GM18508 (cell line): ENCODE measurements around the gene IFNB1.

Source experiments
- ATAC-seq: cut with Tn5 transposase; IDR thresholded peaks from one replicate; pipeline ENCODE4 v1.9.1; 2021; ENCODE audit warnings: moderate number of reproducible peaks; ENCODE audit not compliant: insufficient read depth, unreplicated experiment

Gene IFNB1

GRCh38 chr9:21077781-21078180 lies at the start of gene IFNB1:
Gene IFNB1 (minus strand): TSS chr9:21077942. CDS start chr9:21077869, 73 bp downstream.
- no peak for ATAC-seq

GRCh38 chr9:21121595-21122251 lies 44.0 kb upstream of the IFNB1 start:
- ATAC-seq = peak; percentile 79

- ATAC-seq = no peak
Measured at GRCh38 chr9:21121079-21121478, 43.3 kb upstream of the IFNB1 start.

- no peak for ATAC-seq
Measured at GRCh38 chr9:21119093-21119770, 41.5 kb upstream of the IFNB1 start.

- ATAC-seq = no peak
Measured at GRCh38 chr9:21114311-21114710, 36.6 kb upstream of the IFNB1 start.

GRCh38 chr9:21110708-21111576 lies 33.2 kb upstream of the IFNB1 start:
- ATAC-seq = peak; percentile 86

GRCh38 chr9:21104787-21105186 lies 27.0 kb upstream of the IFNB1 start:
- ATAC-seq = no peak

GRCh38 chr9:21102305-21102704 lies 24.6 kb upstream of the IFNB1 start:
- ATAC-seq = no peak

- no peak for ATAC-seq
Measured at GRCh38 chr9:21097817-21098216, 20.1 kb upstream of the IFNB1 start.

- no peak for ATAC-seq
Measured at GRCh38 chr9:21096901-21097255, 19.1 kb upstream of the IFNB1 start.

- ATAC-seq = peak; percentile 61
Measured at GRCh38 chr9:21096172-21096900, 18.6 kb upstream of the IFNB1 start.

- no peak for ATAC-seq
Measured at GRCh38 chr9:21095561-21095960, 17.8 kb upstream of the IFNB1 start.

GRCh38 chr9:21086538-21086937 lies 8.8 kb upstream of the IFNB1 start:
- no peak for ATAC-seq

GRCh38 chr9:21085005-21085404 lies 7.3 kb upstream of the IFNB1 start:
- ATAC-seq = no peak

GRCh38 chr9:21084242-21084850 lies 6.6 kb upstream of the IFNB1 start:
- ATAC-seq = no peak

GRCh38 chr9:21082671-21083070 lies 4.9 kb upstream of the IFNB1 start:
- no peak for ATAC-seq

GRCh38 chr9:21081999-21082398 lies 4.3 kb upstream of the IFNB1 start:
- ATAC-seq = no peak

- ATAC-seq = no peak
Measured at GRCh38 chr9:21081451-21081850, 3.7 kb upstream of the IFNB1 start.

GRCh38 chr9:21080793-21081192 lies 3.1 kb upstream of the IFNB1 start:
- no peak for ATAC-seq

- no peak for ATAC-seq
Measured at GRCh38 chr9:21078702-21079101, 960 bp upstream of the IFNB1 start.
